ENCODE results near the gene SBNO1.
"Not testable (repeated sequence)": the region's sequence is repeated elsewhere in the genome, so short reads cannot be mapped to it uniquely, and the experiment has no call there.

SBNO1 gene

DNA sequence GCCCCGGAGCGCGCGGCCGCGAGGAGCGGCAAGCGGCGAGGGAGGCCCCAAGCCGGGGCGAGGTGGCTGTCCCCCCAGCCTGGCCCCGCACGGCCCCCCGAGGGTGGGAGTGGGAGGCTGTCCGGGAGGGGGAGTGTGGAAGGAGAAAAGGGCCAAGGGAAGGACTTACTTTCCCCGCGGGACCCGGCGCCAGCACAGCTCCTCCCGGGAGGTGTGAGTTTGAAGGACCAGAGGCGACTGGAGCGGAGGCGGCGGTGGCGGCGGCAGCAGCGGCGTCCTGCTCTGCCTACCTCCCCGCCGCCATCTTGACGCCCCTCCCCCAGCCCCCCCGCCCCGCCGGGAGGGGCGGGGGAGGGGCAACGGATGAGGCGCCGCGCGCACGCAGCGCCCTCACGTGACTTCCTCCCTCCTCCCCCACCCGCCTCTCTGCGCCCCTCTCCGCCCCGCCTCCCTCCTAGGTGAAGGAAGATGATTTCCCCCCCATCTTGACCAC is at the start of gene SBNO1:
SBNO1 (minus strand) TSS at position 316 of the 493 bp plus-strand sequence. CDS start 14,406 bp downstream, outside the sequence.
- DNase-seq: peak; percentile 91

DNA sequence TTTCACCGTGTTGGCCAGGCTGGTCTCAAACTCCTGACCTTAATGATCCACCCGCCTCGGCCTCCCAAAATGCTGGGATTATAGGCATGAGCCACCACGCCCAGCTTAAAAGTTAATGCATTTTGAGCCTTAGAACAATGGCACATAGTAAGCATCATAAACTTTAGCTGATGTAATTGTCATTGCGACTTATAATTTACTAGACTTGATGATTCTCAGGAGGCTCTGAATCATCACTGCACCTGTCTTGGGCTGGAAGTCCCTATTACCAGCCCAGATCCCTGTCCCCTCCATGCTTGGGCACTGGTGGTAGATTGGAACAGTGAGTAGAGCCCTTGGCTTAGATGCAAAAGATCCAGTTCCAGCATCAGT is 45.4 kb upstream of the SBNO1 start:
- DNase-seq: no peak

DNA sequence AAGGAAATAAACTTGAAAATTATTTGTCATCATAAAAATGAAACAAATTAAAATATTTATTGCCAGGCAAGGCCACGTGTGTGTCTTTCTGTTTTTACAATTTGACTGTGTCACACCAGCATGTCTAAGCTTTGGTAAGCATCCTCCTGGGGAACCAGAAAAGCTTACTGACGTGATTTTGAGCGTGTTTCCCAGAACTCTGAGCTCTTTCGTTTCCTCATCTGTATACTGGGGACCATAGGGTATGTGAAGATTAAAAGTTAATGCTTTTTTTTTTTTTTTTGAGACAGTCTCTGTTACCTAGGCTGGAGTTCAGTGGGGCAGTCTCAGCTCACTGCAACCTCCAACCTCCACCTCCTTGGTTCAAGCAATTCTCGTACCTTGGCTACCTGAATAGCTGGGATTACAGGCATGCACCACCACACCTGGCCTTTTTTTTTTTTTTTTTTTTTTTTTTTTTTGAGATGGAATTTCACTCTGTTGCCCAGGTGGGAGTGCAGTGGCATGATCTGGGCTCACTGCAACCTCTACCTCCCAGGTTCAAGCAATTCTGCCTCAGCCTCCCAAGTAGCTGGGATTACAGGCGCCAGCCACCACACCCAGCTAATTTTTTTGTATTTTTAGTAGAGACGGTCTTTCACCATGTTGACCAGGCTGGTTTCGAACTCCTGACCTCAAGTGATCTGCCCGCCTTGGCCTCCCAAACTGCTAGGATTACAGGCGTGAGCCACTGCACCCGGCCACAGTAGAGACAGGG is 44.8 kb upstream of the SBNO1 start:
- DNase-seq: not testable (repeated sequence)

DNA sequence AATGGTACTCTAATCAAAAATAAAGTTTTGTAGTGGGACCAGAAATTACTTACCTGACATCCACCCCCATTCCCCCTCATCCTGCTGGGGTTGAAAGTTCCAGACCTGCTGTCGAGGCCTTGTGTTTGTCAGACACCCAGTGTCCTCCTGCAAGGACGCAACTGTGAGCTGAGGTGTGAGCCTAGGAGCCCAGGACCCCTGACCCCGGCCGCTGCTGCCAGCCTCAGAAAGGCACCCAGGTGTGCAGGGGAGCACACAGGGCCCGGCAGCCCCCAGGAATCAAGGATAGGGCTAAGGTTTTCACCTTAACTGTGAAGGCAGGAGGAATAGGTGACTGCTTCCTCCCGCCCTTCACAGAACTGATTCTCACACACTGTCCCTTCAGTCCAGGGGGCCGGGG is 44.0 kb upstream of the SBNO1 start:
- not testable (repeated sequence) for DNase-seq

DNA sequence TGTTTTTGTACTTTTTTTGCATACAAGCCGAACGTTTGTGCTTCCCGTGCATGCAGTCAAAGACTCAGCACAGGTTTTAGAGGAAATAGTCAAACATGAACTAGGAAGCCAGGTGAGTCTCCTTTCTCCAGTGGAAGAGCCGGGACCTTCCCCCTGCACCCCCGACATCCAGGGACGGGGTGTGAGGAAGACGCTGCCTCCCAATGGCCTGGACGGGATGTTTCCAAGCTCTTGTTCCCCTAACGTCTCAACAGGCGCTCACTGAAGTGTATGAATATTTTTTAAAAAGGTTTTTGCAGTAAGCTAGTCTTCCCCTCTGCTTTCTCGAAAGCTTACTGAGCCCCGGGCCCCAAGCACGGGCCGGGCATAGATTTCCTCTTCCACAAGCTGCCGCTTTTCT is 43.3 kb upstream of the SBNO1 start:
- DNase-seq: not testable (repeated sequence)

DNA sequence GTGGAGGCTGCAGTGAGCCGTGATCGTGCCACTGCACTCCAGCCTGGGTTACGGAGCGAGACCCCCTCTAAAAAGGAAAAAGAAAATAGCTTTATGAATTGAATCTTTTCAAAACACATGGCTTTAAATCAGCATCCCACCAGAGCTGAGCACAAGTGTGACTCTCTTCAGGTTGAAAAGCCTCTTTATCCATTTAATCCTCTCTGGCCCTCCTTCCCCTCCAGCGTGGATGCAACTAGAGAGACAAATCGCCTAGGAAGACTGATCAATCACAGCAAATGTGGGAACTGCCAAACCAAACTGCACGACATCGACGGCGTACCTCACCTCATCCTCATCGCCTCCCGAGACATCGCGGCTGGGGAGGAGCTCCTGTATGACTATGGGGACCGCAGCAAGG is 42.6 kb upstream of the SBNO1 start:
- not testable (repeated sequence) for DNase-seq

DNA sequence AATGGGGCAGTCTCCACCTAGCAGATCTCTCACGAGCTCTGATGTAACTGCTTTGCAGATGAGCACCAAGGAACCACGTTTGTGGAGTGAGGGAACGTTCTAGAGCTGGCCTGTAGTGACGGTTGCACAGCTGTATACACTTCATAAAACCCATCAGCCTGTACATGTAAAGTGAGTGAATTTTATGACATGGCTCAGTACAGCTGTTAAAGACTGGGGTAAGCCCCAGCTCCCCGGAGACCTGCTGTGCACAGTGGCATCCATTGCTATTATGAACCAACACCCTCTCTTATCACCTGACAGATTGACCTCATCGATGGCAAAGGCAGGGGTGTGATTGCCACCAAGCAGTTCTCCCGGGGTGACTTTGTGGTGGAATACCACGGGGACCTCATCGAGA is 39.9 kb upstream of the SBNO1 start:
- no peak for DNase-seq

DNA sequence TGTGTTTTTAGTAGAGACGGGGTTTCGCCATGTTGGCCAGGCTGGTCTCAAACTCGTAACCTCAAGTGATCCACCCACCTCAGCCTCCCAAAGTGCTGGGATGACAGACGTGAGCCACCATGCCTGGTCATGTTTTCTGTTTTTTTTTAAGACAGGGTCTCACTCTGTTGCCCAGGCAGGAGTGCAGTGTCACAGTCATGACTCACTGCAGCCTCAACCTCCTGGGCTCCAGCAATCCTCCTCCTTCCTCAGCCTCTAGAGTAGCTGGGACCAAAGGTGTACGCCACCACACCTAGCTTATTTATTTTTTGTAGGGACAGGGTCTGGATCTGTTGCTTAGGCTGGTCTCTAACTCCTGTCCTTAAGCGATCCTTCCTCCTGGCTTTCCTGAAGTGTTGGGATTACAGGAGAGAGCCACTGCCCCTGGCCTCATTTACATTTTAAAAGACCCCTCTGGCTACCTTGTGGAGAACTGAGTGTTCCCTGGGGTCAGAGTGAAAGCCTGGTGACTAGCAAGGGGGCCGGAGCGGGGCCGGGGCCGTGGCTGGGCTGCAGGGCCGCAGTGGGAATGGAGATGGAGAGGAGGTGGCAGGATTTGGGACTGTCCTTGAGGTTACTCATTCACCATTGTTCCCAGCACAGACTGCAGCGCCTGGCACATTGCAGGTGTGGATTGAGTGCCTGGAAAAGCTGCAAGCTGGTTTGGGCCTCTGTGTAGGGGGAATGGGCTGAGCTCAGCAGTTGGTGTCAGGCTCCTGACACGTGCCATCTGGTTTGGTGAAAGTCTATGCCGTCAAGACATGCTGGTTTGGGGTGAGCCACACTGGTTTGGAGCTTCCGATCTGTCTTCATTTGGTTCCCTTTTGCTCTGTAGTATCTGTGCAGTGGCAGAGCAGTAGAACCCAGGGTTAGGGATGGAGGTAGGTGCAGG is 37.4 kb upstream of the SBNO1 start:
- no peak for DNase-seq

DNA sequence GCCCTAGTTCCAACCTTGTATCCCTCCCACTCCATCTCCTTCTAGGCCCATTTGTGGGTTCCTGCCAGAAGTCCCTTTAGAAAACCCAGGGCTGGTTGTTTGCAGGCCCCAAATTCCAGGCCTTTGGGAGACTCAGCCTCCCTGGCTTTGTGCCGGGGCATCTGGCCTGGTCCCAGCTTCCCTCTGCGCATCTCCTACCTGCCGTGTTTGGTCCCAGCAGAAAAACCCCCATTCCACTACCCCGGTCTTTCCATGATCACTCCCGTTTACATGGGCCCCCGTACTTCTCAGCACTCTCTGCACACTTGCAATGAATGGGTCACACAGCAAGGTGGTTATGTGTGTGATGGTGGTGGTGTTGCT is 34.6 kb upstream of the SBNO1 start:
- DNase-seq: no peak

DNA sequence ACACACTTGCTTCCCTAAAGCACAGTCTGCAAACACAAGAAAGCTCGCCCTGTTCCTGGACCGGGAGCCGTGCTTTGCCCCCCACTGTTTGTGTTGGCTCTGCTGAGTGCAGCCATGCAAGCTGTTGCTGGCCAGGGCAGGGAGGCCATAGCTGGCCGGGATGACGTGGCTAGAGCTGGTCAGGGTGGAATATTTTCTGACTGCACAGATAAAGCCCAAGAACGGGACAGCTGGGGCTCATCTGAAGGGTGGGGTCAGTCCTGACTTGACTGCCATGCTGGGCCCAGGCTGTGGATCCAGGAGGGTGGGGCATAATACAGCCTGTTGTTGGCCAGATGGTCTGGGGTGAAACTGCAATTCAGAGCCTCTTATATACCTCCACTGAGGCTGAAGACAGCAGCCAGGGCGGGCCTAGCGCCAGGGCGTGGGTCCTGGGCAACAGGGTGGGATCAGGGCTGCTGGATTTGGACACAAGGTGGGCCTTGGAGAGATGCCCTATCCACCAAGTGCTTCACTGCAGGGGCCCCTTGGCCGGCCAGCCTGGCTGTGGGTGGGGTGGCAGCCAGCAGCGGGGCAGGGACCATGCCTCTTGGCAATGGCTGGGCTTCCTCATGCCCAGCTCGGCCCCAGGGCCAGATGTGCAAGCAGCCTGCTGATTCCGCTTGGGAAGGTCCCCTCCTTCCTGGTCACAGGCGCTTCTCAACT is 34.1 kb upstream of the SBNO1 start:
- DNase-seq: no peak

DNA sequence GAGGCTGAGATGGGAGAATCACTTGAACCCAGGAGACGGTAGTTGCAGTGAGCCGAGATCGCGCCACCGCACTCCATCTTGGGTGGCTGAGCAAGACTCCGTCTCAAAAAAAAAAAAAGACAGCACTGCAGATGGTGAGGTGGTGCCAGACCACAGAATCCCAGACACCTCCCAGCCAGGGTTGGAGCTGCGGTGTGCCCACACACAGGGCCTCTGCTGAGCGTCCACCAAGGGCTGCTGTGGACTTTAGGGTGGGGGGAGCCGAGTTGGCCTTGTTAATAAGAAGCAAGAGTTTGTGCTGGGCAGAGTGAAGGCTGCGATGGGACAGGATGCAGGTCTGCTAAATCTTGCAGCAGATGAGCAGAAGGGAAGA is 33.5 kb upstream of the SBNO1 start:
- DNase-seq: no peak

DNA sequence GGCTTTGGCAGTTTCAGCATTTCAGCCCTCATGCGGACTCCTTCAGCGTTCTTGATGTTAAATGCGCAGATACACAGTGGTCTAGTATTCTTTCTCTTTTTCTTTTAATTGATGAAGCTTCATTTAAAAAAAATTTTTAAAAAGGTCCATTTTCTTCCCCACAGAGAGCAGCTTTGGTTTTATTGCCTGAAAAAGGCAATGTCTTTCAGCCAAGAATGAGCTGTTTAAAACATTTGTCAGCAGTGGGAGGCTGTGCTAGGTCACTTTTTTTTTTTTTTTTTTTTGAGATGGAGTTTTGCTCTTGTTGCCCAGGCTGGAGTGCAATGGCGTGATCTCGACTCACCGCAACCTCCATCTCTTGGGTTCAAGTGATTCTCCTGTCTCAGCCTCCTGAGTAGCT is 32.8 kb upstream of the SBNO1 start:
- no peak for DNase-seq

DNA sequence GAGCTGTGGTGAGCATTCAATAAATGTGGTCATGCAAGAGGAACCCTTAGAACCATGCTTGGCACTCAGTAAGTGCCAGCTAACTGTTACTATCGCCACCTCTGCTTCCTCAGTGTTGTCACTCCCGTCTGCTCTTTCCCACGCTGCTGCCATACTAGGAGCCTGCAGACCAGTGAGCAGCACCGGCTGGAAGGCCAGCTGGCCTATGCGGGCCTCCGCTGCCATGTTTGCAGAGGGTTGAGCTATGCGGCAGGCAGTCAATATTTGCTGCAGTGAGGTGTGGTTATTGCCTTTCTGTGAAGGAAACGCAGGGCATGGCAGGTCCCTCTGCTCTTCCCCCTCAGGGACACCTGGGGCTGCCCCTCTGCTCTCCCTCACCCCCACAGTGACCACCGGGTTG is 32.3 kb upstream of the SBNO1 start:
- no peak for DNase-seq

DNA sequence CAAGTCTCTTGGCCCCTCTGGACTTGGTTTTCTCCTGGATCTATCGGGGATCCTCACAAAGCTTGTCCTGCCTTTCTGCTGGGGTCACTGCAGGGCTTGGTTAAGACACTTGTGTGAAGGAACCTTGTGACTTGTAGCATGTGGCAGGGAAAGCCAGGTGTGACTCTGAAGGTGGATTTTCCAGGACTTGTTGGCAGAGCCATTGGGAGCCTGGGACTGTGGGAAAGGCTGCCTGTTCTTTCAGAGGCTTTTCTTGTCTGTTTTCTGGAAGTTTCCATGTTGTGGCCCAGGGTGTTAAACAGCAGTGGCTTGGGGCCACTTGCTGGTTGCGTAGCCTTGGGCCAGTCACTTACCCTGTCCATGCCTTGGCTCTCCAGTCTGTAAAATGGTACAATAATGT is 31.9 kb upstream of the SBNO1 start:
- no peak for DNase-seq

DNA sequence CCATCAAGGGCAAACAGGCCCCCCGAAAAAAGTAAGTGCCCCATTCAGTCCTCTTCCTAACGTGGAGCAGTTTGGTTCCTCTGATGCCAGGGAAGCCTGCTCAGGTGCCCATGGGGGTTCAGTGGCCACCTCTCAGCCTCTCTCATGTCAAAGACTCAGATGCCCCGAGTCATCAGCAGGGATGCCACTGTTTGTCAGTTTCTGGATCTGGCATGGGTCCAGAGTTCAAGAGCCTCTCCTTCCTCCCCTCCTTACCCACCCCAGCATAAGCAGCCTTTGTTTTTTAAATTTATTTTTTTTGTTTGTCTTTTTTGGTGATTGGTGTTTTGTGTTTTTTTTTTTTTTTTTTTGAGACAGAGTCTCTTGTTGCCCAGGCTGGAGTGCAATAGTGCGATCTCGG is 30.6 kb upstream of the SBNO1 start:
- no peak for DNase-seq

DNA sequence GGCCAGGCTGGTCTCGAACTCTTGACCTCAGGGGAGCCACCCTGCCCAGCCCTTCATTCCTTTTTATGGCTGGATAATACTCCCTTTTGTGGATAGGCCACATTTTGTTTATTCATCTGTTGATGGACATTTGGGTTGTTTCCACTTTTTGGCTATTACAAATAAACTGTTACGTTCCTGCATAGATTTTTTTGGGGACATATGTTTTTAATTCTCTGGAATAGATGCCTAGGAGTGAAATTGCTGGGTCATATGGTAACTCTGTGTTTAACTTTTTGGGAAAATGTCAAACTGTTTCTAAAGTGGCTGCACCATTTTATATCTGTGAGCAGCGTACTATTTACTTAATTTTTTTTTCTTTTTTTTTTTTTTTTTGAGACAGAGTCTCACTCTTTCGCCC is 29.1 kb upstream of the SBNO1 start:
- DNase-seq: no peak

DNA sequence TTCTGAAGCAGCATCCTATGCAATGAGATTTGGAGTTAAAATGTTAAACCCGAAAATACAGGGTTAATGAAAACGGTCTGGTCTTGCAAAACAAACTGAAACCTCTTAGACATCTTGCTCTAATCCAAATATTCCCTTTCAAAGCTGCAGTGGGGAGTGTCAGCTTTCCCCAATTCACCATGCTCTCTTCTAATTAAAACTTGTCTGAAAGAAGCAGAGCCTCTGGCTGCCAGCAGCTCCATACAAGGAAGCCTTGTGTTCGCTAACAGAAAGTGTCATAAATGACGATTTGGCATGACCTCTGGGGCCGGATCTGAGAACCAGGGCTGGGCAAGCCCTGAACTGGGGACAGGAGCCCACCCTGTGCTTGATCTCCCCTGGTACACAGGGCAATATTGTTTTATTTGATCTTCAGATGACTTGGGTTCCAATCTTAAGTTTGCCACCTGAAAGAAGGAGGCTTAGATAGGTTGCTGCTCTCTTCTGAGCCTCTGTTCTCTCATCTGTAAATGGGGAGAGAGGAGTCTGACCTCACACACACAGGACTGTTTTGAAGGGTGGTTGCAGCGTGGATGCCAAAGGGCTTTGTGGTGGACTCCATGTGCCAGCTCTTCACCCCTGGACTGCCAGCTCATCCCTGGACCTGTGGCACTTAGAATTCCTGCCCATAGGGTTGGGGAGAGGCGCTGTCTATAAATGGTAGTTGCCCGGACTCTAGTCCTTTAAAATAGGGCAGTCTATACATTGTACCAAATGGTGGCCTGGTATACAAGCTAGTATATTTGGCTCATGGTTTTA is 27.1 kb upstream of the SBNO1 start:
- no peak for DNase-seq

DNA sequence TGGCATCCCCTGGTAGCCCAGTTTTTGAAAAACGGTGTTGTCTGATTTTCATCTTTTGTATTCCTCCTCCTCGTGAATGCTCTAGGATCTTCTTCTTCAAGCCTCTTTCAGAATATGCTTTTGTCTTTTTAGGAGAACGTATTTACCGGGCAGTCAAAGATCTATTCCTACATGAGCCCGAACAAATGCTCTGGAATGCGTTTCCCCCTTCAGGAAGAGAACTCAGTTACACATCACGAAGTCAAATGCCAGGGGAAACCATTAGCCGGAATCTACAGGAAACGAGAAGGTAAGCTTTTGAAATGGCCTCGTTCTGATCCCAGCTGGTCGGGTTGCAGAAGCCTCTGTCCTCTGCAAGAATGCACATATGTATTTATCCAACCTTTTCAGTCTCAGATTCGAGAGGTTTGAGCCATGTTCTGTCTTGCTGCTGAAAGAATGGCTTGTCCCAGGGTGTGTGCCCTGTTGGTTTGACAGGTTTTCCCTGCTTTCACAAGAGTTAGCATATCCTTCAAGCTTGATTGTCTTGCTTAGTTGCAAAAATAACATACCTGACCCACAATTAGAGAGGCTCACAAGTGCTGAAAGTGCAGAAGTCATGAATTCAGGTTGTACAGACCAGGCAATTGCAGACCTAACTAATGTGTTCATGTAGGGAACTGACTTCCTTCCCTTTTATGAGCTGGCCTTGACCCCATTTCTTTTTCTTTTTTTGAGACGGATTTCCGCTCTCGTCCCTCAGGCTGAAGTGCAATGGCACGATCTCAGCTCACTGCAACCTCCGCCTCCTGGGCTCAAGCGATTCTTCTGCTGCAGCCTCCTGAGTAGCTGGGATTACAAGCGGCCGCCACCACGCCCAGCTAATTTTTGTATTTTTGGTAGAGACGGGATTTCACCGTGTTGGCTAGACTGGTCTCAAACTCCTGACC is 26.1 kb upstream of the SBNO1 start:
- no peak for DNase-seq

DNA sequence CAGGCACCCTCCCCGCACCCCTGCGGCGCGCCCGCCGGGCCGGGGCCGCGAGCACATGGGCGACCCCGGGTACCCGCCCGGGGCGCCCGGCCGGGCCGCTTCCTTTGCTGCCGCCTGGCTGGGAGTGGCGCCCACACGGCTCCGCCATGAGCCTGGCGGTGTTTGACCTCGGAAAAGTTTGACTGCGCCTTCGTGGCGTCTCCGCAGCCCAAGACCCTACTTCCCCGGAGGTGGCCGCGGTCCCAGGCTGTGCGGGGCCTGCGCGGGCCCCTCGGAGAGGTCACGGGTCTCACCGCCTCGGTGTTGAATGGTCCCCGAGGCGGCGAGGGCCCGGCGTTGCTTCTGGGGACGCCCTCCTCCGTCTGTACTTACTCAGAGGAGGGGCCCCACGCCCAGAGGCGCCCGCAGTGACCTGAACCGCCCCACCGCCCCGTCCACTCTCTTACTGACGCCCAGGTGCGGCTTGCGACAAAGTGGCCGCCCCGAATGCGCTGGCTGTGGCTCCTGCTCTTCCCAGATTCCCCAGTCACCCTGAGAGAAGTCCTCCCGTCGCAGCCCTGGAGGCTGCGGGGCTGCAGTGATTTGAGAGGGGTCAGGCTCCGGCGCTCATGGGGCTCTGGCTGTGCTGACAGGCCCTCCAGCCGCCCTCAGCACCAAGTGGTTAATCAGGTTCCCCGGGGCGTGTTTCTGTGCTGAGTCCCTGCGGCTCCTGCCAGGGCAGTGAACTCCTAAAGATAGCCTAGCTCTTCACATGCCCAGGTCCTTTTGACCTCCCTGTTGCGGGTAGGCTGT is 25.1 kb upstream of the SBNO1 start:
- DNase-seq: peak; percentile 40

DNA sequence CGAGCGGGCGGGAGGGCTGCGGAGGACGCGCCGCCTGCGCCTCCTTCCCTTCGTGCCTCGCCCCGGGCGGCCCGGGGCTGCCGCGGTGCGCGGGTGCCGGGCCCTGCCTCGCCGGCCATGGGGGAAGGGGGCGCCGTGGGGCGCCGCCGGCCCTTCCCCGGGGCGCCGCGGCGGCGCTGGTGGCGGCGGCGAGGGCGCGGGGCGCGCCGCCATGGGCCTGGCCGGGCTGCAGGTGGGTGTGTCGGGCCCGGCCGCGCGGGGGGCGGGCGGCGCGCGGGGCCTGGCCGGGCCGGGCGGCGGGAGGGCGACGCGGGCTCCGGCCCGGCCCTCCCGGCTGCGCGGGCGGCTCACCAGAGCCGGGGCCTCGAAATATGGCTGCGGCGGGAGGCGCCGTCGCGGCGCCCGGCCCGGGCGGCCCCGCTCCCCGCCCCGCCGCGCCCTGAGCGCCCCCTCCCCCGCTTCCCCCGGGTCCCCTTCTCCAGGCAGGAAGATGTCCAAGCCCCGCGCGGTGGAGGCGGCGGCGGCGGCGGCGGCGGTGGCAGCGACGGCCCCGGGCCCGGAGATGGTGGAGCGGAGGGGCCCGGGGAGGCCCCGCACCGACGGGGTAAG is 24.4 kb upstream of the SBNO1 start:
- peak; percentile 32 for DNase-seq

Data from NCI-H146 (cell line).